Mesendoderm (in vitro differentiated cells): Measurements from ENCODE around the gene PAPSS2.
"Not testable (repeated sequence)": the region's sequence is repeated elsewhere in the genome, so short reads cannot be mapped to it uniquely, and the experiment has no call there.

Experiments
- DNase-seq: peaks from one replicate; pipeline ENCODE4 v3.0.0; 2013
- H2AK5ac ChIP-seq: 2 replicates; pipeline ENCODE4 v1.6.1; 2013; ENCODE audit warnings: low read length, inconsistent platforms
- H2BK120ac ChIP-seq: 2 replicates; pipeline ENCODE4 v1.6.1; 2013; ENCODE audit warnings: low read depth, mild to moderate bottlenecking, low read length, moderate library complexity, mixed read lengths
- H2BK15ac ChIP-seq: replicated peaks from 2 replicates; pipeline ENCODE4 v1.6.1; 2013; ENCODE audit warnings: low read depth, mild to moderate bottlenecking, moderate library complexity
- H2BK5ac ChIP-seq: 2 replicates; pipeline ENCODE4 v1.6.1; 2013; ENCODE audit warnings: low read length, inconsistent platforms
- H3K18ac ChIP-seq: 2 replicates; pipeline ENCODE4 v1.6.1; 2013; ENCODE audit warnings: mild to moderate bottlenecking, low read length, mixed read lengths
- H3K23ac ChIP-seq: one replicate; pipeline ENCODE4 v1.6.1; 2013; ENCODE audit warnings: low read length
- H3K27ac ChIP-seq: 2 replicates; pipeline ENCODE4 v1.5.1; 2013; ENCODE audit warnings: low read depth, mild to moderate bottlenecking, inconsistent platforms, low read length, moderate library complexity
- H3K27me3 ChIP-seq: 2 replicates; pipeline ENCODE4 v1.6.1; 2013; ENCODE audit warnings: low read length, control low read depth, mild to moderate bottlenecking, inconsistent platforms; ENCODE audit not compliant: insufficient read depth, poor library complexity
- H3K36me3 ChIP-seq: 2 replicates; pipeline ENCODE4 v1.6.1; 2013; ENCODE audit warnings: low read length, inconsistent platforms; ENCODE audit not compliant: control insufficient read depth, insufficient read depth
- H3K4ac ChIP-seq: one replicate; pipeline ENCODE4 v1.6.1; 2013; ENCODE audit warnings: low read depth, mild to moderate bottlenecking, low read length, moderate library complexity
- H3K4me1 ChIP-seq: 2 replicates; pipeline ENCODE4 v1.6.1; 2013; ENCODE audit warnings: low read depth, low read length, inconsistent platforms; ENCODE audit not compliant: control insufficient read depth
- H3K4me2 ChIP-seq: 2 replicates; pipeline ENCODE4 v1.6.1; 2013; ENCODE audit warnings: low read length
- H3K4me3 ChIP-seq: 2 replicates; pipeline ENCODE4 v1.5.1; 2013; ENCODE audit warnings: mild to moderate bottlenecking, low read length
- H3K56ac ChIP-seq: one replicate; pipeline ENCODE4 v1.6.1; 2013; ENCODE audit warnings: low read length
- H3K79me1 ChIP-seq: 2 replicates; pipeline ENCODE4 v1.6.1; 2013; ENCODE audit warnings: low read length, inconsistent platforms
- H3K79me2 ChIP-seq: 2 replicates; pipeline ENCODE4 v1.6.1; 2013; ENCODE audit warnings: mild to moderate bottlenecking, low read length; ENCODE audit not compliant: control insufficient read depth, insufficient read depth
- H3K9ac ChIP-seq: 2 replicates; pipeline ENCODE4 v1.6.1; 2013; ENCODE audit warnings: low read length, inconsistent platforms
- H4K5ac ChIP-seq: one replicate; pipeline ENCODE4 v1.6.1; 2013; ENCODE audit warnings: low read length
- H4K8ac ChIP-seq: one replicate; pipeline ENCODE4 v1.6.1; 2013; ENCODE audit warnings: low read depth, mild to moderate bottlenecking, control low read depth, low read length, moderate library complexity
- WGBS: extraction: QIAGEN DNeasy Blood & Tissue Kit; methylation state at CpG from one replicate; pipeline ENCODE4 v1.1.7; 2013; ENCODE audit warnings: low lambda C conversion rate, missing lambda C conversion rate; ENCODE audit not compliant: insufficient coverage; ENCODE audit errors: extremely low coverage; 5-methylcytosine and 5-hydroxymethylcytosine counted together

The PAPSS2 gene

DNA sequence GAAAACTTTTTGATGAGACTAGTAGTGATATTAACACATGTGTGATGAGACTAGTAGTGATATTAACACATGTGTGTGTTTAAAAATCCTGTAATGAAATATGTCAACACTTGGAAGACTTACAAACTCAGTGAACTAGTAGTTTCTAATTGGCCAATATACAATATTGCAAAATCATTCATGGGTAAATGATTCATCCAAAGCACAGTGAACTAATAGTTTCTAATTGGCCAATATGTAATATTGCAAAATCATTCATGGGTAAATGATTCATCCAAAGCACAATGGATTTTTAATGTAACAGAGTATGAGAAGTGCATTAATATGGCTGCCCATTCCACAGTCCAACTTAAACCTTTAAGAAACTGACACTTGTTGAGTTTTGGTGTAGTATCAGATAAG, 80.6 kb downstream of the PAPSS2 start:
- Histone ChIP-seq H3K4me2 (no peak overlapping the region), H3K36me3 (no peaks in the 10 kb centered on the region), H3K4ac (no peak overlapping the region), H3K18ac (no peak overlapping the region), H3K79me1 (no peaks in the 10 kb centered on the region), H3K4me3 (no peak overlapping the region), H2AK5ac (no peak overlapping the region), H4K8ac (no peak overlapping the region), H3K56ac (no peak overlapping the region), H3K4me1 (no peaks in the 10 kb centered on the region), H2BK15ac (no peak overlapping the region), H3K79me2 (no peaks in the 10 kb centered on the region), H3K27me3 (no peaks in the 10 kb centered on the region), H3K27ac (no peak overlapping the region), H3K23ac (no peak overlapping the region), H4K5ac (no peak overlapping the region), H2BK5ac (no peak overlapping the region), H3K9ac (no peak overlapping the region), H2BK120ac (no peak overlapping the region)
- no peak for DNase-seq

GRCh38 chr10:87742992-87743610, 83.4 kb downstream of the PAPSS2 start:
- H4K8ac ChIP-seq, H3K27me3 ChIP-seq, H3K18ac ChIP-seq, H2AK5ac ChIP-seq, H4K5ac ChIP-seq, H3K79me2 ChIP-seq, H3K4me1 ChIP-seq, H3K23ac ChIP-seq, H3K36me3 ChIP-seq, DNase-seq, H2BK5ac ChIP-seq, H3K9ac ChIP-seq, H3K4me2 ChIP-seq, H2BK120ac ChIP-seq, H2BK15ac ChIP-seq, H3K56ac ChIP-seq, H3K4ac ChIP-seq, H3K4me3 ChIP-seq, H3K79me1 ChIP-seq: not testable (repeated sequence)
- no CpG with 5 or more reads among the region's 18 CpGs for WGBS
- H3K27ac ChIP-seq, result peak overlapping the region; percentile 28

DNA sequence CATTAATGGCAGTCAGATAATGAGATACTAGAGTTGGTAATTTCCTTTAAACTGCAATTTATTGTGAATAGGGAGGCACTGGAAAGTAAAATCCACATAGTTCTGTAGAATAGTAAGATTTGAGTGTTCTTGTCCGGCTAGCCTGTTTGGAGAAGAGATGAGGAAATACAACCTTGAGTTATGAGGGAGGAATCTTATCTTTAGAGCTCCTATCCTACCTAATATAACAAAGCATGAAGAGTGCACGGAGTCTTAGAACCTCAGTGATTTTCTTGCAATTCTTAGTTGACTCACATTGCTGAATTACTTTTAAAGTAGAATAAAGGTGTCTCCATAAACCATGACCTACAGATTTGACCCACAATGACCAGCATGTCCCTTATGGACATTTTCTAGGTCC, 84.9 kb downstream of the PAPSS2 start:
- Histone ChIP-seq H4K5ac (no peak overlapping the region), H3K23ac (no peak overlapping the region), H2AK5ac (no peak overlapping the region), H2BK15ac (no peak overlapping the region), H3K4me2 (no peak overlapping the region), H3K79me1 (no peaks in the 10 kb centered on the region), H3K9ac (no peak overlapping the region), H2BK5ac (no peak overlapping the region), H3K56ac (no peak overlapping the region), H3K79me2 (no peaks in the 10 kb centered on the region), H3K27me3 (no peaks in the 10 kb centered on the region), H3K18ac (no peak overlapping the region), H3K4me1 (no peaks in the 10 kb centered on the region), H3K4ac (no peak overlapping the region), H2BK120ac (no peak overlapping the region), H3K36me3 (no peaks in the 10 kb centered on the region), H4K8ac (no peak overlapping the region), H3K4me3 (no peak overlapping the region), H3K27ac (no peak overlapping the region)
- no peak for DNase-seq
- WGBS, result no CpG with 5 or more reads among the region's 2 CpGs

DNA sequence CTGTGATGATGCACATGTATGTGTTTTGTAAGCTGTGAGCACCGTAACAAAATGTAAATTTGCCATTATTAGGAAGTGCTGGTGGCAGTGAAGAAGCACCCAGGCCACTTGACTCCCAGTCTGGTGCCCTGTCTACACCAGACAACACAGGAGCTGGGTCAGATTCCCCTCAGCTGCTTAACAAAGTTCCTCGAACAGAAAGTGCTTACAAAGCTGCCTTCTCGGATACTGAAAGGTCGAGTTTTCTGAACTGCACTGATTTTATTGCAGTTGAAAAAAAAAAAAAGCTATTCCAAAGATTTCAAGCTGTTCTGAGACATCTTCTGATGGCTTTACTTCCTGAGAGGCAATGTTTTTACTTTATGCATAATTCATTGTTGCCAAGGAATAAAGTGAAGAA, 87.2 kb downstream of the PAPSS2 start:
- no peak for DNase-seq
- no peak overlapping the region for H2BK120ac ChIP-seq
- H3K4ac ChIP-seq, result no peak overlapping the region
- H3K79me1 ChIP-seq, result no peaks in the 10 kb centered on the region
- no peak overlapping the region for H3K18ac ChIP-seq
- H2AK5ac ChIP-seq, result no peak overlapping the region
- H2BK15ac ChIP-seq, result no peak overlapping the region
- H3K56ac ChIP-seq, result no peak overlapping the region
- no peak overlapping the region for H3K23ac ChIP-seq
- H3K27ac ChIP-seq, result no peak overlapping the region
- H3K9ac ChIP-seq, result no peak overlapping the region
- no peaks in the 10 kb centered on the region for H3K27me3 ChIP-seq
- H4K8ac ChIP-seq, result no peak overlapping the region
- H3K4me1 ChIP-seq, result no peaks in the 10 kb centered on the region
- H3K79me2 ChIP-seq, result no peaks in the 10 kb centered on the region
- no peak overlapping the region for H2BK5ac ChIP-seq
- no peak overlapping the region for H3K4me3 ChIP-seq
- WGBS, result no CpG with 5 or more reads among the region's 4 CpGs
- H4K5ac ChIP-seq, result no peak overlapping the region
- no peaks in the 10 kb centered on the region for H3K36me3 ChIP-seq
- H3K4me2 ChIP-seq, result no peak overlapping the region

GRCh38 chr10:87748244-87748643, 88.6 kb downstream of the PAPSS2 start:
- H3K4me1 ChIP-seq, H3K4me2 ChIP-seq, DNase-seq, H3K4me3 ChIP-seq, H3K79me1 ChIP-seq, H3K36me3 ChIP-seq, H4K5ac ChIP-seq, H3K18ac ChIP-seq, H3K4ac ChIP-seq, H3K23ac ChIP-seq, H3K27ac ChIP-seq, H3K27me3 ChIP-seq, H3K56ac ChIP-seq, H3K79me2 ChIP-seq, H2BK5ac ChIP-seq, H2BK15ac ChIP-seq, H4K8ac ChIP-seq, H3K9ac ChIP-seq, H2BK120ac ChIP-seq, H2AK5ac ChIP-seq: not testable (repeated sequence)
- WGBS, result no CpG with 5 or more reads among the region's 4 CpGs

DNA sequence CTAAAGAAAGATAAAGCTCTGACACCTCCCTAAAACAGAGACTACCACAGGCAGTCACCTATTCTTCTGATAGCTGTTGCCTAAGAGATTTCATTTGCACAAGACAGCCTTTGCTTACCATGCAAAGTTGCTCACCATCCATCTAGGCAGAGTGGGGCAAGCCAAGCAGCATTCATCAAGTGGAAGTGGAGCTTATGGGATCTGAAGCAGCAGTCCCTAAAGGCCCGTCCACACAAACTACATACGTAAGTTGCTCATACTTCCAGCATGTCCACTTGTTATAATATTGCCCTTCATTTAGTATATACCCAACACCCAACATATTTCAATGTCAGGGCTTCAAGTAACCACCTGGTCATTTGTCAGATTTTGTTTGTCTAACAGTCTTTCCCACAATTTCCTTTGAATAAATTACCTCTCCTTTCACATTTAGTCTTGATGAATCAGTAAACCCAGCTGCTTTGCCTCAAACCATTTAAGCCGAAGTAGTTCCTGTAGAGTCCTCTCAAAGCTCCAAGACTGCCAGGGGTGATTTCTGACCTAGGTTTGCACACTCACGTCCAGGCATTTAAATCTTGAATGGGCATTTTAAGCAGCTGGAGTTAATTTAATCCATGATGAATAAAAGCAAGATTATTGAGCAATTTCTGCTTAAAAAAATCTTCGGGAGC, 90.5 kb downstream of the PAPSS2 start:
- H3K27me3 ChIP-seq, result no peaks in the 10 kb centered on the region
- no peak overlapping the region for H4K5ac ChIP-seq
- no peak overlapping the region for H3K9ac ChIP-seq
- no peak overlapping the region for H3K27ac ChIP-seq
- no peak overlapping the region for H3K56ac ChIP-seq
- H3K23ac ChIP-seq, result no peak overlapping the region
- H3K4me1 ChIP-seq, result no peaks in the 10 kb centered on the region
- no peak overlapping the region for H2BK120ac ChIP-seq
- no peak overlapping the region for H3K4me2 ChIP-seq
- H3K79me1 ChIP-seq, result no peaks in the 10 kb centered on the region
- no CpG with 5 or more reads among the region's 5 CpGs for WGBS
- H2BK15ac ChIP-seq, result no peak overlapping the region
- H3K4me3 ChIP-seq, result no peak overlapping the region
- no peak overlapping the region for H2BK5ac ChIP-seq
- H3K79me2 ChIP-seq, result no peaks in the 10 kb centered on the region
- no peaks in the 10 kb centered on the region for H3K36me3 ChIP-seq
- no peak overlapping the region for H2AK5ac ChIP-seq
- H3K18ac ChIP-seq, result no peak overlapping the region
- peak; percentile 66 for DNase-seq
- H3K4ac ChIP-seq, result no peak overlapping the region
- H4K8ac ChIP-seq, result no peak overlapping the region
